WTC11 (cell line): ENCODE results near the gene FURIN. TPM values are rescaled to one million over a fixed set of nuclear protein-coding genes. Genes with fewer than 3 reads are reported as not detected.
"Not testable (repeated sequence)": the region's sequence is repeated elsewhere in the genome, so short reads cannot be mapped to it uniquely, and the experiment has no call there.

Source experiments
- ATAC-seq: fragments of 200-7000 bp; cut with Tn5 transposase; 2 replicates; pipeline ENCODE4 v1.10.0; 2021; ENCODE audit warnings: mild to moderate bottlenecking, moderate library complexity
- CTCF ChIA-PET: fragments of 300-600 bp; sonication (Branson Sonifier 250); formaldehyde crosslinking; loops from one replicate; lab custom pipeline; 2021; ENCODE audit warnings: antibody characterized with exemption; lab: Charles Lee
- POLR2A ChIA-PET: fragments of 350-600 bp; sonication (Branson Sonifier 250); formaldehyde crosslinking; loops from one replicate; lab custom pipeline; 2021; ENCODE audit warnings: antibody characterized with exemption; lab: Charles Lee
- DNase-seq: peaks from one replicate; pipeline ENCODE4 v3.0.0; 2021; ENCODE audit warnings: low spot score
- H3K27ac Mint-ChIP-seq: 2 replicates; pipeline ENCODE4 v1.8.0; 2021; ENCODE audit warnings: mixed read lengths
- H3K27me3 Mint-ChIP-seq: 2 replicates; pipeline ENCODE4 v1.8.0; 2021; ENCODE audit warnings: low read depth, mild to moderate bottlenecking, moderate library complexity, mixed read lengths
- H3K36me3 Mint-ChIP-seq: 2 replicates; pipeline ENCODE4 v1.8.0; 2021; ENCODE audit warnings: mixed read lengths
- H3K4me1 Mint-ChIP-seq: 2 replicates; pipeline ENCODE4 v1.8.0; 2022; ENCODE audit warnings: mixed read lengths
- H3K4me3 Mint-ChIP-seq: 2 replicates; pipeline ENCODE4 v1.8.0; 2021; ENCODE audit warnings: mild to moderate bottlenecking, moderate library complexity, mixed read lengths
- H3K9me3 Mint-ChIP-seq: 2 replicates; pipeline ENCODE4 v1.8.0; 2021; ENCODE audit warnings: mixed read lengths
- CDX4 ChIP-seq: fragments of 250-450 bp; sonication (Bioruptor Pico); IDR thresholded peaks from 2 replicates; pipeline ENCODE4 v1.9.0; 2021; ENCODE audit warnings: moderate library complexity, mild to moderate bottlenecking, inconsistent platforms, borderline replicate concordance
- FOXK1 ChIP-seq: sonication (generic); formaldehyde crosslinking; IDR thresholded peaks from 2 replicates; pipeline ENCODE4 v1.8.0; 2022; ENCODE audit warnings: mild to moderate bottlenecking, moderate library complexity, missing genetic modification reagents
- MAX ChIP-seq: sonication (generic); formaldehyde crosslinking; IDR thresholded peaks from 2 replicates; pipeline ENCODE4 v1.8.0; 2022; ENCODE audit warnings: mild to moderate bottlenecking, missing genetic modification reagents
- NR1H2 ChIP-seq: sonication (generic); formaldehyde crosslinking; IDR thresholded peaks from 2 replicates; pipeline ENCODE4 v1.9.0; 2021; ENCODE audit warnings: mild to moderate bottlenecking, moderate library complexity, missing genetic modification reagents
- OVOL2 ChIP-seq: fragments of 250-450 bp; sonication (Bioruptor Pico); IDR thresholded peaks from 2 replicates; pipeline ENCODE4 v1.9.0; 2021; ENCODE audit warnings: mild to moderate bottlenecking, borderline replicate concordance
- SMAD3 ChIP-seq: sonication (generic); formaldehyde crosslinking; IDR thresholded peaks from 2 replicates; pipeline ENCODE4 v1.8.0; 2022; ENCODE audit warnings: missing genetic modification reagents, mild to moderate bottlenecking, borderline replicate concordance
- ZNF232 ChIP-seq: sonication (generic); formaldehyde crosslinking; IDR thresholded peaks from 2 replicates; pipeline ENCODE4 v1.8.0; 2022; ENCODE audit warnings: mild to moderate bottlenecking, missing genetic modification reagents
- ZSCAN18 ChIP-seq: fragments of 250-450 bp; sonication (Bioruptor Pico); IDR thresholded peaks from 2 replicates; pipeline ENCODE4 v2.1.2; 2022; ENCODE audit warnings: mild to moderate bottlenecking, moderate library complexity
- total RNA-seq: library from RNA; stranded (reverse); gene quantifications from 3 replicates; pipeline ENCODE4 v1.2.3, GENCODE V29; 2021
- TF ChIP-seq, protein P1 (sequence below): sonication (generic); formaldehyde crosslinking; IDR thresholded peaks from 2 replicates; pipeline ENCODE4 v1.8.1; 2023; ENCODE audit warnings: mild to moderate bottlenecking, moderate library complexity, missing genetic modification reagents

The FURIN gene
- total RNA-seq, 1 experiment from 2014 or later, result 46.3 TPM

- CTCF ChIA-PET, result interaction anchor here (1.5 to 5.5 kb wide), 2 partner anchors 36 to 249 kb away, joined by 4 to 63 read pairs; partner anchors contain the start of genes HDDC3 and UNC45A
- peaks cover 11% of the 10 kb centered on the region for H3K27me3 Mint-ChIP-seq
- H3K36me3 Mint-ChIP-seq, result not testable (repeated sequence)
Observed at GRCh38 chr15:90897131-90897655, 28.8 kb downstream of the FURIN start.

GRCh38 chr15:90901175-90902039 lies 33.0 kb downstream of the FURIN start:
- no peaks in the 10 kb centered on the region for H3K9me3 Mint-ChIP-seq
- ChIA-PET POLR2A (interaction anchor here (1.6 kb wide), 1 partner anchor 184 kb away, joined by 4 read pairs; the partner anchor contains the start of gene BLM), CTCF (interaction anchor here (0.9 to 7.3 kb wide), 9 partner anchors 11 to 367 kb away, joined by 3 to 194 read pairs (median 5); partner anchors contain the start of genes HDDC3 and UNC45A)
- H3K4me3 Mint-ChIP-seq, result peak overlapping the region; percentile 70
- ATAC-seq (no peak), DNase-seq (no peak)
- H3K27me3 Mint-ChIP-seq, result peaks cover 26% of the 10 kb centered on the region
- peaks cover 7% of the 10 kb centered on the region for H3K36me3 Mint-ChIP-seq
- peaks cover 23% of the 10 kb centered on the region for H3K4me1 Mint-ChIP-seq
- no peak overlapping the region for H3K27ac Mint-ChIP-seq
- TF ChIP-seq CDX4 (CRISPR knock-in tag), result no peak

More at GRCh38 chr15:90897131-90897655, 28.8 kb downstream of the FURIN start:
- POLR2A ChIA-PET, H3K9me3 Mint-ChIP-seq, H3K4me3 Mint-ChIP-seq, H3K27ac Mint-ChIP-seq, DNase-seq, ATAC-seq: not testable (repeated sequence)
- H3K4me1 Mint-ChIP-seq, result peaks cover 11% of the 10 kb centered on the region

GRCh38 chr15:90902040-90902839 lies 33.9 kb downstream of the FURIN start:
- DNase-seq, result peak; percentile 78
- peaks cover 7% of the 10 kb centered on the region for H3K36me3 Mint-ChIP-seq
- ATAC-seq, result peak; percentile 77
- peak overlapping the region; percentile 41; the same call in 1 of the 2 replicates for H3K27ac Mint-ChIP-seq
- ChIA-PET CTCF (interaction anchor here (0.6 to 7.3 kb wide), 19 partner anchors 7 to 626 kb away, joined by 3 to 194 read pairs (median 5); partner anchors contain the start of genes BLM, FES, HDDC3 and UNC45A), POLR2A (interaction anchor here (0.5 to 2.5 kb wide), 5 partner anchors 30 to 185 kb away, joined by 4 to 17 read pairs (median 6); partner anchors contain the start of genes BLM, HDDC3 and UNC45A)
- H3K4me3 Mint-ChIP-seq, result peak overlapping the region; percentile 70
- H3K27me3 Mint-ChIP-seq, result peaks cover 26% of the 10 kb centered on the region
- H3K9me3 Mint-ChIP-seq, result no peaks in the 10 kb centered on the region
- TF ChIP-seq SMAD3 (CRISPR knock-in tag), result 0 out of 2 replicates have a peak, but pooled peaks have one; percentile 73
- TF ChIP-seq FOXK1, result 0 out of 2 replicates have a peak, but pooled peaks have one; percentile 20
- no peak for TF ChIP-seq ZSCAN18 (CRISPR knock-in tag)
- TF ChIP-seq, protein P1, sequence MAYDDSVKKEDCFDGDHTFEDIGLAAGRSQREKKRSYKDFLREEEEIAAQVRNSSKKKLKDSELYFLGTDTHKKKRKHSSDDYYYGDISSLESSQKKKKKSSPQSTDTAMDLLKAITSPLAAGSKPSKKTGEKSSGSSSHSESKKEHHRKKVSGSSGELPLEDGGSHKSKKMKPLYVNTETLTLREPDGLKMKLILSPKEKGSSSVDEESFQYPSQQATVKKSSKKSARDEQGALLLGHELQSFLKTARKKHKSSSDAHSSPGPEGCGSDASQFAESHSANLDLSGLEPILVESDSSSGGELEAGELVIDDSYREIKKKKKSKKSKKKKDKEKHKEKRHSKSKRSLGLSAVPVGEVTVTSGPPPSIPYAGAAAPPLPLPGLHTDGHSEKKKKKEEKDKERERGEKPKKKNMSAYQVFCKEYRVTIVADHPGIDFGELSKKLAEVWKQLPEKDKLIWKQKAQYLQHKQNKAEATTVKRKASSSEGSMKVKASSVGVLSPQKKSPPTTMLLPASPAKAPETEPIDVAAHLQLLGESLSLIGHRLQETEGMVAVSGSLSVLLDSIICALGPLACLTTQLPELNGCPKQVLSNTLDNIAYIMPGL (CRISPR knock-in tag), result peak; percentile 78; the same call in 1 of the 2 replicates
- no peak for TF ChIP-seq OVOL2 (CRISPR knock-in tag)
- TF ChIP-seq MAX (CRISPR knock-in tag), result peak; percentile 53; the same call in 1 of the 2 replicates
- TF ChIP-seq NR1H2, result no peak
- peak; percentile 55; the same call in 1 of the 2 replicates for TF ChIP-seq ZNF232 (CRISPR knock-in tag)
- peaks cover 23% of the 10 kb centered on the region for H3K4me1 Mint-ChIP-seq
